Measurements from ENCODE around the gene ISYNA1.
"Not testable (repeated sequence)": the region's sequence is repeated elsewhere in the genome, so short reads cannot be mapped to it uniquely, and the experiment has no call there.

ISYNA1 gene

GRCh38 chr19:18406749-18407148 lies 31.2 kb downstream of the ISYNA1 start:
- no peak overlapping the region for H3K14ac ChIP-seq (ENCODE audit: low read length)
- WGBS (ENCODE audit: extremely low coverage, insufficient coverage, insufficient read length): no CpG with 5 or more reads among the region's 9 CpGs

GRCh38 chr19:18405754-18406153 lies 32.2 kb downstream of the ISYNA1 start:
- not testable (repeated sequence) for H3K9ac ChIP-seq (ENCODE audit: low read length); H3K4ac ChIP-seq (ENCODE audit: low read depth, low read length); H4K12ac ChIP-seq (ENCODE audit: low read depth, low read length); H2AFZ ChIP-seq (ENCODE audit: insufficient read depth, low read length, poor library complexity); H2BK5ac ChIP-seq (ENCODE audit: low read depth, low read length, poor library complexity); H3K27me3 ChIP-seq (ENCODE audit: insufficient read depth, low read length); H3K79me1 ChIP-seq (ENCODE audit: low read length); H3K4me2 ChIP-seq (ENCODE audit: low read length); H4K8ac ChIP-seq (ENCODE audit: low read depth, low read length); H3K18ac ChIP-seq (ENCODE audit: low read length); H3K4me1 ChIP-seq (ENCODE audit: control insufficient read depth in 1 of 2, insufficient read depth in 2 of 2, low read length in 2 of 2); H4K91ac ChIP-seq (ENCODE audit: low read depth, low read length); H2AK5ac ChIP-seq (ENCODE audit: low read length); H3K79me2 ChIP-seq (ENCODE audit: control insufficient read depth, insufficient read depth, low read length, poor library complexity); H3K36me3 ChIP-seq (ENCODE audit: control insufficient read depth in 1 of 2, insufficient read depth in 2 of 2, low read length in 2 of 2); H3K9me3 ChIP-seq (ENCODE audit: insufficient read depth, low read depth, low read length); H3K14ac ChIP-seq (ENCODE audit: low read length); H2BK12ac ChIP-seq (ENCODE audit: low read length); H3K23ac ChIP-seq (ENCODE audit: low read length); H3K27ac ChIP-seq (ENCODE audit: low read depth, low read length); H2BK120ac ChIP-seq (ENCODE audit: insufficient read depth, low read length, poor library complexity); H3K4me3 ChIP-seq (ENCODE audit: low read depth, low read length); DNase-seq
- WGBS (ENCODE audit: extremely low coverage, insufficient coverage, insufficient read length): no CpG with 5 or more reads among the region's 11 CpGs

More at GRCh38 chr19:18406749-18407148, 31.2 kb downstream of the ISYNA1 start:
- Histone ChIP-seq H3K4ac (ENCODE audit: low read depth, low read length) (no peak overlapping the region), H3K4me2 (ENCODE audit: low read length) (no peak overlapping the region), H2BK5ac (ENCODE audit: low read depth, low read length, poor library complexity) (no peak overlapping the region), H3K4me3 (ENCODE audit: low read depth, low read length) (no peak overlapping the region), H2BK12ac (ENCODE audit: low read length) (no peak overlapping the region), H4K8ac (ENCODE audit: low read depth, low read length) (no peak overlapping the region), H3K9ac (ENCODE audit: low read length) (no peak overlapping the region), H2BK120ac (ENCODE audit: insufficient read depth, low read length, poor library complexity) (no peak overlapping the region), H3K4me1 (ENCODE audit: control insufficient read depth in 1 of 2, insufficient read depth in 2 of 2, low read length in 2 of 2) (no peaks in the 10 kb centered on the region), H3K79me1 (ENCODE audit: low read length) (peaks cover 1% of the 10 kb centered on the region), H3K23ac (ENCODE audit: low read length) (no peak overlapping the region), H3K27me3 (ENCODE audit: insufficient read depth, low read length) (no peaks in the 10 kb centered on the region), H2AK5ac (ENCODE audit: low read length) (peak overlapping the region; percentile 22), H4K12ac (ENCODE audit: low read depth, low read length) (no peak overlapping the region), H3K9me3 (ENCODE audit: insufficient read depth, low read depth, low read length) (no peaks in the 10 kb centered on the region), H3K27ac (ENCODE audit: low read depth, low read length) (no peak overlapping the region), H3K18ac (ENCODE audit: low read length) (no peak overlapping the region), H3K79me2 (ENCODE audit: control insufficient read depth, insufficient read depth, low read length, poor library complexity) (no peaks in the 10 kb centered on the region), H4K91ac (ENCODE audit: low read depth, low read length) (no peak overlapping the region), H2AFZ (ENCODE audit: insufficient read depth, low read length, poor library complexity) (no peak overlapping the region), H3K36me3 (ENCODE audit: control insufficient read depth in 1 of 2, insufficient read depth in 2 of 2, low read length in 2 of 2) (no peaks in the 10 kb centered on the region)
- no peak for DNase-seq

- not testable (repeated sequence) for H3K27ac ChIP-seq (ENCODE audit: low read depth, low read length); H3K23ac ChIP-seq (ENCODE audit: low read length); H2BK12ac ChIP-seq (ENCODE audit: low read length); DNase-seq; H3K9me3 ChIP-seq (ENCODE audit: insufficient read depth, low read depth, low read length); H3K27me3 ChIP-seq (ENCODE audit: insufficient read depth, low read length); H3K9ac ChIP-seq (ENCODE audit: low read length); H2BK120ac ChIP-seq (ENCODE audit: insufficient read depth, low read length, poor library complexity); H4K91ac ChIP-seq (ENCODE audit: low read depth, low read length); H3K79me1 ChIP-seq (ENCODE audit: low read length); H4K12ac ChIP-seq (ENCODE audit: low read depth, low read length); H3K36me3 ChIP-seq (ENCODE audit: control insufficient read depth in 1 of 2, insufficient read depth in 2 of 2, low read length in 2 of 2); H3K4me2 ChIP-seq (ENCODE audit: low read length); H4K8ac ChIP-seq (ENCODE audit: low read depth, low read length); H3K4me3 ChIP-seq (ENCODE audit: low read depth, low read length); H3K79me2 ChIP-seq (ENCODE audit: control insufficient read depth, insufficient read depth, low read length, poor library complexity); H2AFZ ChIP-seq (ENCODE audit: insufficient read depth, low read length, poor library complexity); H3K4me1 ChIP-seq (ENCODE audit: control insufficient read depth in 1 of 2, insufficient read depth in 2 of 2, low read length in 2 of 2); H2BK5ac ChIP-seq (ENCODE audit: low read depth, low read length, poor library complexity); H3K14ac ChIP-seq (ENCODE audit: low read length); H3K18ac ChIP-seq (ENCODE audit: low read length); H3K4ac ChIP-seq (ENCODE audit: low read depth, low read length); H2AK5ac ChIP-seq (ENCODE audit: low read length)
- WGBS (ENCODE audit: extremely low coverage, insufficient coverage, insufficient read length): no CpG with 5 or more reads among the region's 18 CpGs
These were observed 35.3 kb downstream of the ISYNA1 start for GRCh38 chr19:18402455-18403248.

DNA sequence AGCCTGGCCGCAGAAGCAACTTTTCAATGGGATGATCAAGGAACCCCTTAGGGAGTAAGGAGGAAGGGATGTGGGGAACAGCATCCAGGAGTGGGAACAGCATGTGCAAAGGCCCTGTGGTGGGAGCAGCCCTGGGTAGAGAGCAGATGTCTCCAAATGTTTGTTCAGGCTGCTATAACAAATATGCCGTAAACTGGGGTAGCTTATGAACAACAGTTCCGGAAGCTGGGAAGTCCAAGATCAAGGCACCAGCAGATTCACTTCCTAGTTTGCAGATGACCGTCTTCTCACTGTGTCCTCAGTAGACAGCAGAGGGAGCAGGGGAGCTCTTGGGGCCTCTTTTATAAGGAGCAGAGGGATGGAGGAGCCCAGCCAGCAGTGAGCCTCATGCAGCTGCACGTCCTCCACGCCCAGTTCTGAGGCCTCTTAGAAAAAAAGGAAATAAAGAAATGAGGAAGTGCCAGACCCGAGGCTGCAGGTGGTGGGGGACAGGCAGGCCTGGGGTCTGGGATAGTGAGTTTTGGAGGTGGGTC lies 36.3 kb downstream of the ISYNA1 start:
- Histone ChIP-seq H3K4ac (ENCODE audit: low read depth, low read length) (no peak overlapping the region), H3K23ac (ENCODE audit: low read length) (no peak overlapping the region), H3K79me2 (ENCODE audit: control insufficient read depth, insufficient read depth, low read length, poor library complexity) (no peaks in the 10 kb centered on the region), H2AFZ (ENCODE audit: insufficient read depth, low read length, poor library complexity) (no peak overlapping the region), H4K8ac (ENCODE audit: low read depth, low read length) (no peak overlapping the region), H3K9me3 (ENCODE audit: insufficient read depth, low read depth, low read length) (no peaks in the 10 kb centered on the region), H3K36me3 (ENCODE audit: control insufficient read depth in 1 of 2, insufficient read depth in 2 of 2, low read length in 2 of 2) (no peaks in the 10 kb centered on the region), H2BK5ac (ENCODE audit: low read depth, low read length, poor library complexity) (no peak overlapping the region), H3K27ac (ENCODE audit: low read depth, low read length) (no peak overlapping the region), H3K14ac (ENCODE audit: low read length) (no peak overlapping the region), H3K9ac (ENCODE audit: low read length) (peak overlapping the region; percentile 33), H3K4me3 (ENCODE audit: low read depth, low read length) (no peak overlapping the region), H2BK12ac (ENCODE audit: low read length) (no peak overlapping the region), H2AK5ac (ENCODE audit: low read length) (no peak overlapping the region), H3K79me1 (ENCODE audit: low read length) (no peaks in the 10 kb centered on the region), H3K4me1 (ENCODE audit: control insufficient read depth in 1 of 2, insufficient read depth in 2 of 2, low read length in 2 of 2) (peaks cover 0 to 2% of the 10 kb centered on the region in 2 experiments), H3K18ac (ENCODE audit: low read length) (no peak overlapping the region), H4K91ac (ENCODE audit: low read depth, low read length) (no peak overlapping the region), H3K4me2 (ENCODE audit: low read length) (no peak overlapping the region), H2BK120ac (ENCODE audit: insufficient read depth, low read length, poor library complexity) (no peak overlapping the region), H4K12ac (ENCODE audit: low read depth, low read length) (no peak overlapping the region), H3K27me3 (ENCODE audit: insufficient read depth, low read length) (no peaks in the 10 kb centered on the region)
- DNase-seq: peak; percentile 77 to 81
- WGBS (ENCODE audit: extremely low coverage, insufficient coverage, insufficient read length): no CpG with 5 or more reads among the region's 7 CpGs
